HG03039 (cell line): ENCODE data around the gene TLE2.

Source experiments
- ATAC-seq: cut with Tn5 transposase; IDR thresholded peaks from one replicate; pipeline ENCODE4 v1.9.1; 2021; ENCODE audit warnings: mild to moderate bottlenecking, moderate library complexity; ENCODE audit not compliant: unreplicated experiment

TLE2 gene

DNA sequence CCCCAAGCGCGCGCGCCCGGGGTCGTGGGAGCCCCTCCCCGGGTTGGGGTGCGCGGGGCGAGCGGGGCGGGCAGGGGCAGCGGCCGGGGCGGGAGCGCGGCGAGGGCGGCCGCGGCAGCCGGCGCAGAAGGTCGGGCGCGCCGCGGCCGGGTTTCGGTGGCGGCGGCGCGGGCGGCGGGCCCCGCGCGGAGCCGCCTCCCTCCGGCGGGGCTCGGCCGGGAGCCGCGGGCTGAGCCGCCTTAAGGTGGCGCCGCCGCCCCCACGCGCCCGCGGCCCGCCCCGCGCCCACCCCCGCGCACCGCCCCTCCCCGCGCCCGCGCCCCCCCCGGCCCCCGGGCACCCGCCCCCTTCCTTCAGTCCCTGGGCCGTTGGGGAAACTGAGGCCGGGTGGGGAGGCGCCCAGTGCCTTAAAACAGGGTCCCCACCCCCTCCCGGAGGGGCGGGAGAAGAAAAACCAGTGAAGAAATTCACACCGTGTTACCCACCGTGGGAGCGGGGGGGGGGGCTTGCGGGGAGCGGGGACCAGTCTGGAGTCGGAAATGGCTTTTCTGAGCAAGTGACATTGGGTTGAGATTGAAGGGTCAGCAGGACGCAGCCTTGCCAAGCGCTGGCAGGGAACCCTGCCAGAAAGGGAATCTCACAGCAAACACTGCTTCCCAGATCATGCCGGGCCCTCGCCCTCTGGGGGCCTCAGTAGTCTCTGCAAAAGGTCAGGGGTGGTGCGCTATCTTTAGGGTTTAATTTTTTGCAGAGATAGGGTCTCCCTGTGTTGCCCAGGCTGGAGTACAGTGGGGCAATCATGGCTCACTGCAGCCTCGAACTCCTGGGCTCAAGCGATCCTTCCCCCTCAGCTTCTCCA, at the start of gene TLE2:
Gene TLE2 (minus strand): TSS at position 216 of the 859 bp plus-strand sequence. CDS start 376 bp downstream, outside the sequence.
- no peak for ATAC-seq

DNA sequence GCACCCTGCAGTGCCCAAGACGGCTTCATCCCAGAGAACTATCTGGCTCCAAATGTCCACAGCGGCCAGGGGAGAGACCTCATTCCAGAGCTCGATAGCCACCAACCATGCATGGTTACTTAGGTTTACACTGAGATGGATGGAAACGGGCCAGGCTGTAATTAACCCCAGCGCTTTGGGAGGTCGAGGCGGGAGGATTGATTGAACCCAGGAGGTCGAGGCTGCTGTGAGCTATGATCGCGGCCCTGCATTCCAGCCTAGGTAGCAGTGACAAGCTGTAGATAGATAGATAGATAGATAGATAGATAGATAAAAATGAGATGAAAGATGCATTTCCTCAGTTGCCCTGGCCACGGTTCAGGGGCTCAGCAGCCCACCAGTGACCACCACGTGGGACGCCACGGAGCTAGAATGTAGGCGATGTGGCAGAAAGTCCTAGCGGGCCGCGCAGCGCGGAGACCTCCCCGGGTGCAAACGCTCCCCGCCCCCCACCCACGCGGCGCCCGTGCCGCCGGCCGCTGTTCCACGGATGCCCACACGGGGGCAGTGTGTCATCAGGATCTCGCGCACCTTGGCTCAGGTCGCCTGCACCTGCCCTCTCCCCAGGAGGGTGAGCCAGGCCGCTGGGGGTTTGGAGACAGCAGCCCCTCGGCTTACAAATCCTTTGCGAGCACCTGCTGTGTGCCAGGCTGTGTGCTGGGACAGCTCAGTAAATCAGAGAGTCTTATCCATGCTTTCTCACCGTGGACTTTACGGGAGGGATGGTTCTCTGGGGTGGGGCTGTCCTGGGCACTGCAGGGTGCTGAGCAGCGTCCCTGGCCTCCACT, 46.7 kb upstream of the TLE2 start:
- ATAC-seq, result no peak

DNA sequence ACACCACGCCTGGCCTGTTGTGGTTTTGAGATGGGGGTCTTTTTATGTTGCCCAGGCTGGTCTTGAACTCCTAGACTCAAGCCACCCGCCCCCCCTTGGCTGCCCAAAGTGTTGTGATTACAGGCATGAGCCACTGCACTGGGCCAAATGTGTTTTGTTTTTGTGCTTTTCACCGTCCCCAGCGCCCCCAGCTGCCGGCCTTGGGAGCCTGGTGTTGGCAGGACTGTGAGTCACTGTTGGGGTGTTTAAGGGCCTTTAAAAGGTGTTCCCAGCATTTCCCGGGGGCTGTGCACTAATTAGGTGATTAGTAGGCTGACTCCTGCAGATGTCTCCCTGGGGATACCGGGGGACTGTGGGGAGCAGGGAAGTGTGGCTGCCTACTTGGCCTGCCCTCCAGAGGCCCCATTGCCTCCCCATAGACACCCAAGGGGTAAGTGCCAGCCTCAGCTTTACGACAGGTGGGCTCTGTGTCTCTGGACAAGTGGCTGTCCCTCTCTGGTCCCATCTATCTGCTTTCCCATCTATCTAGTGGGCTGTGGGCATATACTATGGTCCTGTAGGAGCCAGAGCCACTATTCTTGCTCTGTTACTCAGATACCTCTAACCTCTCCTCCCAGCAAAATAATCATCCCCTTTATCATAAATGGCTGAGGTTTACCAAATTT, 45.0 kb upstream of the TLE2 start:
- ATAC-seq, result no peak

DNA sequence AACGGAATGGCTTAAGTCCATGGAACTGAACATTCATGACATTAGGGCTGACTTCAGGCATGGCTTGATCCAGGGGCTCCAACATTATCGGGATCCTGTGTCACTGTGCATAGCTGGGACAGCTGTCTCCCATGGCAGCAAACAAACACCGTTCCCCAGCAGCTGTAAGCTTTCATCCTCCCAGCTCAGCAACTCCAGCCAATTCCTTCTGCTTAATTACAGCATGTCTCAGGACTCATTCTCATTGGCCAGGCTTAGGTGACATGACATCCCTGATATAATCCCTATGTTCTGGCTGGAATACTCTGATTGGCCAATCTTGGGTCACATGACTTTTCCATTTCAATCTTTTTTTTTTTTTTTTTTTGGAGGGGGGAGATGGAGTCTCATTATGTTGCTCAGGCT, 44.1 kb upstream of the TLE2 start:
- no peak for ATAC-seq

DNA sequence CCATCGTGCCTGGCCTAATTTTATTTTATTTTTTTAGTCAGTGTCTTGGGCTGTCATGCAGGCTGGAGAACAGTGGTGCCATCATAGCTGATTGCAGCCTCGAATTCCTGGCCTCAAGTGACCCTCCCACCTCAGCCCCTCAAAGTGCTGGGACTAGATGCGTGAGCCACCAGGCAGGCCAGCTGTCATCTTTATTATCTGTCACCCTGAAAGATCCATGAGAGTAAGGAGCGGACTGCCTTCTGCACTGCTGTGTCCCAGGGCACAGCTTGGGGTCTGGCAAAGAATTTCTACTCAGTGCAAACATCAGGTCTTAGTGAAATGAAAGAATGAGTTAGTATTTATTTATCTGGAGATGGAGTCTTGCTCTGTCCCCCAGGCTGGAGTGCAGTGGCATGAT, 42.7 kb upstream of the TLE2 start:
- ATAC-seq, result no peak

DNA sequence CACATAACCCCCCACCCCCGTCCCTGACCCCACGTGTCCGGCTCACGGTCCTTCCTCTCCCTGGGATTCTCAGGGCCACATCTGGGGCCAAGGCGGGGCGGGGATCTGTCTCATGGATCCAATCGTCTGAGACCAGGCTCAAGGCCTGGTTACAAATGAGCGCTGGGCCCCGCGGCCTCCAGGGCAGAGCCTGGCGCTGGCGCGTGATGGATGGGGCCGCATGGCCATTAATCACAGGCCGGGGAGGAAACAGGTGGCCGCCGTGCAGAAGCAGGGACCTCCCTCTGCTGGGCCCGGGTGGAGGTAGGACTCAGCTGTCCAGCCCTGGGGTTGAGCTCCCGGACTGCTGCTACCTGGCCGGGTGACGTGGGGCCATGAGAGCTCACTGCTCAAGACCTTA, 39.0 kb upstream of the TLE2 start:
- ATAC-seq, result no peak

DNA sequence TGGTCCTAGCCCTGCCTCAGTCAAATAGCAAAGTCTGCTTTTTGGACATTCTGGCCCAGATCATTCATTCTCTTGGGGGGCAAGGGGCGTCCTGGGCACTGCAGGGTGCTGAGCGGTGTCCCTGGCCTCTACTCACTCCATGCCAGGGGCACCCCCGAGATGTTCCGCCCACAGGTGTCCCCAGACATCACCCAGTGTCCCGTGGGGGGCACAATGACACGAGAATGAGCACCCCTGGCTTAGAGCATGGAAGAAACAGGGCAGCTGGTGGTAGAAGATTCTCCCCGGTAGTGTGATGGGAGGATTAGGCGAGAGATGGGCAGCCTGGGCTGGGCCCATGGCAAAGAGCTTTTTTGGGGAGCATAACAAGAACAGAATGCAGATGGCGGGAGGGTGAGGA, 38.5 kb upstream of the TLE2 start:
- ATAC-seq, result no peak

DNA sequence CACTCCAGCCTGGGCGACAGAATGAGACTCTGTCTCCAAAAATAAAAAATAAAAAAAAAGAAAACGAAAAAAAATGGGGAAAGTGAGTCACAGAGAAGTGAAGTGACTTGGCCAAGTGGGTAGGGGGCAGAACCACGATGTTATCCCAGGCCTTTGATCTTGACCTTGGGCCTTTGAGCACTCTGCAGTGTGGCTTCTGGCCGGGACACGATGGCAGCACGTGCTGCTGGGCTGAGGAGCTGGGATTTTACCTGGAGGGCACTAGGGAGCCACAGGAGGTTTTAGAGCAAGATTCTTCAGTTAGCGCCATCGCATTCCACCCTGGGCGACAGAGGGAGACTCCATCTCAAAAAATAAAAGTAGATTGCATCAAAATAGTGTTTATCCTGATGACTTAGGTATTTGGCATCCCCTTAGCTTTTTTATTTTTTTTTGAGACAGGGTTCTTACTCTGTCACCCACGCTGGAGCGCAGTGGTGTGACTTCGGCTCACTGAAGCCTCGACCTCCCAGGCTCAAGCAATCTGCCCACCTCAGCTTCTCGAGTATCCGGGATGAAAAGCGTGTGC, 37.5 kb upstream of the TLE2 start:
- ATAC-seq, result no peak

DNA sequence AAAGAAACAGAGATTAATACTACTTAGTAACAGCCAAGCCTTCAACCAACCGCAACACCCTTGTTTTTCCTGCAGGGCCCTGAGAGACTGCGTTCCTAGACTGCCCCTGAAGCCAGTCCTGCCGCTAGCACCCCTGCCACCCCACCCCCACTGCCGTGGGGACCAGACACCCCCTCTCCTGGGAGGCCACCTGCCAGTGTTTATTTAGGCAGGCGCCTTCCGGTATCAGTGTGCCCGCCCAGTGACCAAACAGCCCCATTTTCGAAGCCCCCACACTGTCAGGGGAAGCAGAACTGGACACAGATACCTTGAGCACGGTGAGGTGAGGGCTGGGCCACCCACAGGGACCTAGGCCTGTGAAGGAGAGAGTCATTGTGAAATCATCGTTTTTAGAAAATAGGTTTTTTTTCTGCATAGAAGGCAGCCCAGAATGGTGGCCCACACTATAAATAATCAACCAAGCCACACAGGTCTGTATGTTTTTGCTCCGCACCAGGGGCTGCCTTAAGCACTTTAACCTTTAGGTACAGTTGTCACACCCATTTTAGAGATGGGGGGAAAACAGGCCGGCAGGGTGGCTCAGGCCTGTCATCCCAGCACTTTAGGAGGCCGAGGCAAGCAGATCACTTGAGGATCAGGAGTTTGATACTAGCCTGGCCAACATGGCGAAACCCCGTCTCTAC, 36.7 kb upstream of the TLE2 start:
- ATAC-seq, result no peak

DNA sequence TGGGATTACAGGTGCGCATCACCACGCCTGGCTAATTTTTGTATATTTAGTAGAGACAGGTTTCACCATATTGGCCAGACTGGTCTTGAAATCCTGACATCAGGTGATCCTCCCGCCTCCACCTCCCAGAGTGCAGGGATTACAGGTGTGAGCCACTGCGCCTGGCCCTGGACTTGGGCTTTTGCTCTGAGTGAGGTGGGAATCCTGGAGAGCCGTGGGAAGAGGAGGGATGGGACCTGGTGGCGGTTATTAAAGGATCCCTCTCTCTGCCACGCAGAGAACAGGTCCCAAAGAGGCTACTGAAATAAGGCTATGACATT, 34.9 kb upstream of the TLE2 start:
- ATAC-seq, result no peak

DNA sequence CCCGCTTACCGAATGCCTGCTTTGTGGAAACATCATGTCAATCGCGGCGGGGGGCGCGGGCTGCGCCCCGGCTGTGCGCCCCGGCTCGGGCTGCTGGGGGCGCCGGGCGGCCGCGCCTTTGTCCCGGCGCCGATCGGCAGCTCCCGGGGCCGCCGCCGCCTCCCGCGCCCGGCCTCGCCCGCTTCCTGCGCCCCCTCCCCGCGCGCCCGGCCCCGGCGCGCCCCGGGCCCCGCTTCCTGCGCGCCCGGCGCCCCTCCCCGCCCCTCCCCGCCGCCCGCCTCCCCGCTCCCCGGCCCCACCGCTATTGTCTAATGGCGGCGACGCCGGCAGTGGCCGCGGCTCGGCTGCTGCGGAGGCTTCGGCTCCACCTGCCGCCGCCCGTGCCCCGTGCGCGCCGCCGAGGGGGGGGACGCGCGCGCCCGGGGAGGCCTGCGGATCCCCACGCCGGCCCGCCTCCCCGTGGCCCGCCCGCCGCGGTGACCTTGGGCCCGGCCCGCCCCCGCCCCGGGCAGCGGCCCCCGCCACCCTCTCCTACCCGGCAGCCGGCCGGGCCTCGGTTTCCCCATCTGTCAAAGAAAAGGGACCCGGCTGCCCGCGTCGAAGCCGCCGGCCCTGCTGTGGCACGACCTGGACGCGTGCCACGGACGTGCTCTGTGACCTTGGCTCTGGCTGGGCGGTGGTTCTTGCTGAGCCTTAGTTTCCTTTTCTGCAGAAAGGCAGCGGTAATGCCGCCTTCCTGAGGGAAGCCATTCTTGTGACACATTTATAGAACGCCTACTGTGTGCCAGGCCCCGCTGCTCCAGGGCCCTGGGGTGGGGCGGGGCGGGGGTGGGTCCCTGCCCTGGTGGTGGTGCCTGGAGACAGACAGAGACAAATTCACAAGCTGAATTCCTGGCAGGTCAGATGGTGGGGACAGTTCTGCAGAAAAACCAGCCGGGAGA, 33.4 kb upstream of the TLE2 start, which contains the start of gene TLE5:
Gene TLE5 (minus strand): TSS at position 331 of the 941 bp plus-strand sequence. CDS start 295 bp downstream, at position 36.
- ATAC-seq, result no peak

DNA sequence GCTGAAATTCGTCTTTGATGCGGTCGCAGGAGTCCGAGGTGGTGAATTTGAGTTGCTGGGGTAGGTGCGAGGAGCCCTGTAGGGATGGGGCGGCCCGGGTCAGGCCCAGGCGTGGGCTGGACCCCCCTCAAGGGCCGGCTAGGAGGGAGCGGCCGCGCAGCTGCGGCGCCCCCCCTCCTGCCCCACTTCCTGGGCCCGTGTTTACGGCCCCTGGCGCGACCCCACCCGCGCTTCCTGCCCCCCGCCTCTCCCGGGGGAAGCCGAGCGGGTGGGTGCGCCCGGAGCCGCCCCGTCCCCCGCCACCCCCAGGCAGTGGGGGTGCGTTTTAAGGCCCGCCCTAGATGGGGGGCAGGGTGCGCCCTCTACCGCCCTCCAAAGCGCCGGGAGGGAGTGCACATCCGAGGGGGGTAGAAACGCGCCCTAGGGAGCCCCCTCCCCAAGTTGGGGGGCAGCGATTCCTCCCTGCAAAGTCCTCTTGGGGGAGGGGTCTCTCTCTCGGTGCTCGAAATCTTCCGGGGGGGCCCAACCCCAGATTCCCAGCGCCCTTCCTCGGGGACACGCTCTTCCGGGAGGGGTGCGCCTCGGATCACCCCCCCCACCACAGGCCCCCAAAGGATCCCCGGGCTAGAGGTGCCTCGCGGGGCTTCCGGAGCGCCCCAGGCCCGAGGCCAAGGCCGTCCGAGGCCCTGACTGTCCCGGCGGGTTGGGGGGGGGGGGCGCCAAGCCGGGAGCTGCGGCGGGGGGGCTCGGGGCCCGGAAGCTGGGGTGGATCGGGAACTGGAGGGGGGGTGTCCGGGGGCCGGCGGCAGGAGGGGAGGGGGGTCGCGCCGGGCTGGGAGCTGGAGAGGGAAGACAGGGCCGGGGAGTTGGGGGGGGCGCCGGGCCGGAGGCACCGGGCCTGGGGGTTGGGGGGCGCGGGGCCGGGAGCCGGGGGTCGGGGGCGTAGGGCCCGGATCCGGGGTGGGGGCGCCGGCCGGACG, 32.4 kb upstream of the TLE2 start:
- ATAC-seq, result no peak

DNA sequence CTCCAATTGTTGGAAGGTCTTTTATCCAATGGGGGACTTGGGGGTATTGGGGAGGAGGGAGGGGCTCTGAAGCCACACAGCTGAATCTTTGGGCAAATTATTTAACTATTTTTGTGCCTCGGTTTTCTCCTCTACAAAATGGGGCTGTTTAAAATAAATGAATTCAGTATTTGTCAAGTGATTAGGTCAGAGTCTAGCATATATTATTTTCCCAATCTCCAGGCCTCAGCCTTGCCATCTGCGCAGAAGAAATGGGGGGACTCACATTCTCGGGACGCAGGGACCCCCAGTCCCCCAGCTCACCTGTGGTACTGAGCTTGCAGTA, 31.7 kb upstream of the TLE2 start:
- ATAC-seq, result no peak

DNA sequence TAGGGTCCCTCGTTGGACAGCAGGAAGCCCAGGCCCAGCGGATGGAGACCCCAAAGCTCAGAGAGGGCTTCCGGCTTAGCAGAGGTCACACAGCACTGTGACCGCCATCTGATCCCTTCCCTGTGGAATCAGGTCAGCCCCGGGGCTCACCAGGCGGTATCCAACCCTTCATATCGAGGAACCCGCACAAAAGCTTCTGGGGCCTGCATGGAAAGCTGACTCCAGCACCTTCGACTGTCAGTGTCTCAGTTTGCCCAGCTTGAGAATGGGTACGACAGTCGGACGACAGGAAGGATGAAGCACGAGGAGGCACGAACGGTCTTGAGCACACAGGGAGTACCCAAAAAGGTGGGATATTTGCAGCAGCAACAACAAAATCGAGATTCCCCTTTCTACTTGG, 30.6 kb upstream of the TLE2 start:
- no peak for ATAC-seq

DNA sequence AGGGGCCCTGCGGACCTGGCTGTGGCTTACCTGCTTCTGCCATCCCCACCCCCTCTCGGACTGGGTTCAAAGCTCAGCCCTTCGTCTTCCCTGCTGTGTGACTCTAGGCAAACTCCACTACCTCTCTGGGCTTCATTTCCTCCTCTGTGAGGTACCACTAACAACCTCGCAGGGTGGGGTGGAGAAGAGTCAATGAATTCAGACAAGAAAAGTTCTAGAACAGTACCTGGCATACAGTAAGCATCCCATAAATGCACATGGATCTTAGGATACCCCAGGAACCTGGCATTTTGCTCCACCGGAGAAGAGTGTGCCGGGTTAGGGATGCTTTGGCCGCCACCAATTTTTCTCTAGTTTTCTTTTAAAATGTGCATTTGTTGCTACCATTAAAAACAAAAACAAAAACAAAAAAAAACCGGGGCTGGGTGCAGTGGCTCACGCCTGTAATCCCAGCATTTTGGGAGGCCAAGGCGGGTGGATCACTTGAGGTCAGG, 29.8 kb upstream of the TLE2 start:
- no peak for ATAC-seq

DNA sequence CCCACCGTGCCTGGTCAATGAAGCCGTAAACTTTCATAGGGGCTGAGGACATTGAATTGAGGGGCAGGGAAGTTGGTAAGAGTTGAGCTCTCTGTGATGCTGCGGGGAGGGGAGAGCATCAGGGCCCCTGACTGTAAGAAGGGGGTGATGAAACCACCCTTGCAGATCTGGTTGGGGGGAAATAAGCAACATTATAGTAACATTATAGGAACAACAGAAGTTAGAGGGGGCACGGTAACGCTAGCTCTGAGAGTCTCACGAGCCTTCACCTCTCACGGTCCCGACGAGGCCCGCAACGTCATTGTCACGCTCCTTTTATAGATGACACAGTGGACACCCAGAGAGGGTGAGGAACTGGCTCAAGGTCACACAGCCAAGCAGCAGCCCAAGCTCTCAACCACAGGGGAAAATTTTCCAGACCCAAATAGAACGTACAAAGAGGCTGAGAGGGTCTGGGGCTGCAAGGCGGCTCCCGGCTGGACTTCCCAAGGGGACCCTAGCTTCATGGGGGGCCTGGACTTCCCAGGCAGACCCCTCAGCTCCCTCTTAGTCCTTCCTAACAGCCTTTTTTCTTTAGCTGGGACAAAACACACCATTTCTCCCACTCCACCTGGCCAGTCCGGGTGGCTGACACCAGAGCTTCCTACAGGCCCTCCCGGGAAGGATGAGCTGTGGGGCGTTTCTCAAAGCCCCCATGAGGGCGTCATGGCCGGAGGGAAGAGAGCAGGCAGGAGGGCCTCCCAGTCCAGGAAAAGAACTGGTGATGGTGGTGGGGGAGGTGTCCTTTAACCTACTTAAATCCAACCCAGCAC, 29.1 kb upstream of the TLE2 start:
- no peak for ATAC-seq

DNA sequence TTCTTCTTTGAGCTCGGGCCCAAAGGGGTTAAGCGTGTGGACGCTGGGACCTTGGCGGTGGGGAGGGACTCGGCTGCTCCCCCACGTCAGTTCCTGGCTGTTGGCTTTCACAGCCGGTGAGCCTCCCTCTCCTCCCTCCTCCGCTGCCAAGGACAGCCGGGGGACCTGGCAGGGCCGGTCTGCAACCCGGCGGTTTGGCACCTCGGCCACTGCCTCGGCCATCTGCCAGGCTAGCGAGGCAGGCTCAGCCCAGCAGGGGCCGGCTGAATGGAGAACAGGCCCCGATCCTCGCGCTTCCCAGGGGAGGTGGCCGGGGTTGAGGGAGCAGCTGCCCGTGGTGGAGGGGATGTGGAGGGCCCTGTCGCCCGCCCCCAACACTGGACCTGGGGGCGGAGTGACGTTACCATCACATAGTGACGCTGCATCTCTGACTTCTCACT, 28.2 kb upstream of the TLE2 start:
- ATAC-seq, result no peak
